ENCODE results near the gene RNF146. TPM values are rescaled to one million over a fixed set of nuclear protein-coding genes. Genes with fewer than 3 reads are reported as not detected.

The RNF146 gene
- total RNA-seq, 1 donor = 58.7 TPM

DNA sequence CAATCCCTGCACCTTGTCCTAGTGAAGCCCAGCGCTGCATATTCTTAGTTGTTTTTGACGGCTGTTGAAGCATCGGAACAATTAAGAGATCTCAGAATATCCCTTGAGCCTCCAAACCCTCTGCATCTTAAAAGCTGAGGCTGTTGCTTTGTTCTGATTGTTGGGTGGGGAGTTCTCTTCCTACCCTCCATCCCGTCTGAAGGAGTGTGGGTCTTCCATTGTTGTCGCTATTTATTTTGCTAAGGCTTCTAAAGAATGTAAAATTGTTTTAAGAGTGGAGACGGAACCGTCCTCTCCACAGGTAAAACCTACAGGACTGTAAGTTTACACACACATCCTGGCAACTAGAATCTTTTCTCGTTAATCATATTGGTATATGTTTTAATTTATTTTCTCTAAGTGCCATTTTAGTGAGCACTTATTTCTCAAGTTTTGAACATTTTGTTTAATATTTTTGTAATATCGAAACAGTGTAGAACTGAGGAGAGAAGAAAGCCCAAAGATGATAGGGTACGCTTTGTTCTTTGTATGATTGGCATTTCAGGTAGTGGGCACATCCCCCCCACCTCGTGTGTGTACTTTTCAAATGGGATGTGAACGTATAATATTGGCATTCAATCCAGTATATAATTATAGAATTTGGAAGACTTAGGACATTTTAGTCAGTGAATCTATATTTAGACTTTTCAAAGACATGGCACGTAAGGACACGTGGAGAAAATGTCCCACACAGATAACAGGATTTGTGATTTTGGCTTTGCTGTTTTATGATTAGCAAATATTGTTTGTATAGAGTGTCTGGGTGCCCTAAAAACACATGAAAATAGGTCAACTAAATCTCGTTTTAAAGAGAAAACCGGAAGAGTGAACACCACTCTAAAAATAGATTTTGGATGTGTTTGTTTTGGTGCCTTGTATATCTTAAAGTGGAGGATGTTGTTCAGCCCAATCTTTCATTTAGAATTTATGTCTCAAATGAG, 1.3 kb downstream of the RNF146 start:
- DNase-seq (ENCODE audit: low read depth) = no peak
- TF ChIP-seq, protein P1, sequence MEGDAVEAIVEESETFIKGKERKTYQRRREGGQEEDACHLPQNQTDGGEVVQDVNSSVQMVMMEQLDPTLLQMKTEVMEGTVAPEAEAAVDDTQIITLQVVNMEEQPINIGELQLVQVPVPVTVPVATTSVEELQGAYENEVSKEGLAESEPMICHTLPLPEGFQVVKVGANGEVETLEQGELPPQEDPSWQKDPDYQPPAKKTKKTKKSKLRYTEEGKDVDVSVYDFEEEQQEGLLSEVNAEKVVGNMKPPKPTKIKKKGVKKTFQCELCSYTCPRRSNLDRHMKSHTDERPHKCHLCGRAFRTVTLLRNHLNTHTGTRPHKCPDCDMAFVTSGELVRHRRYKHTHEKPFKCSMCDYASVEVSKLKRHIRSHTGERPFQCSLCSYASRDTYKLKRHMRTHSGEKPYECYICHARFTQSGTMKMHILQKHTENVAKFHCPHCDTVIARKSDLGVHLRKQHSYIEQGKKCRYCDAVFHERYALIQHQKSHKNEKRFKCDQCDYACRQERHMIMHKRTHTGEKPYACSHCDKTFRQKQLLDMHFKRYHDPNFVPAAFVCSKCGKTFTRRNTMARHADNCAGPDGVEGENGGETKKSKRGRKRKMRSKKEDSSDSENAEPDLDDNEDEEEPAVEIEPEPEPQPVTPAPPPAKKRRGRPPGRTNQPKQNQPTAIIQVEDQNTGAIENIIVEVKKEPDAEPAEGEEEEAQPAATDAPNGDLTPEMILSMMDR (IDR thresholded peaks at IDR 0.05; ENCODE audit: insufficient read depth, low read depth, low read length) = no peak
- peak overlapping the region; percentile 85 for H3K4me3 ChIP-seq (ENCODE audit: low read depth, low read length)

DNA sequence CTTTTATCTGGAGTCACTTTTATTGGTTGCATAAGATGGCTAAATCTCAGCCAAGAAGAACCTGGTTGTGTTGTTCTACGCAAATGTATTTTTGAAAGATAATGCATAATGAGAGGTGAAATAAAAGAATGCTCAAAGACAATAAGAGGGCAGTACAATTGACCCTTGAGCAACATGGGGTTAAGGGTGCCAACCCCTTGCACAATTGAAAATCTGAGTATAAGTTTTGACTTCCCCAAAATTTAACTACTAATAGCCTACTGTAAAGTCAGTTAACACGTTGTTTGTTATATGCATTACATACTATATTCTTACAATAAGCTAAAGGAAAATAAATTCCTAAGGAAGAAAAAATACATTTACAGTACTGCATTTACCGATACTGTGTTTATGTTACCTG, 5.9 kb downstream of the RNF146 start:
- DNase-seq (ENCODE audit: low read depth) = no peak
- H3K4me3 ChIP-seq (ENCODE audit: low read depth, low read length) = no peak overlapping the region
- TF ChIP-seq, protein P1 (IDR thresholded peaks at IDR 0.05; ENCODE audit: insufficient read depth, low read depth, low read length) = no peak

DNA sequence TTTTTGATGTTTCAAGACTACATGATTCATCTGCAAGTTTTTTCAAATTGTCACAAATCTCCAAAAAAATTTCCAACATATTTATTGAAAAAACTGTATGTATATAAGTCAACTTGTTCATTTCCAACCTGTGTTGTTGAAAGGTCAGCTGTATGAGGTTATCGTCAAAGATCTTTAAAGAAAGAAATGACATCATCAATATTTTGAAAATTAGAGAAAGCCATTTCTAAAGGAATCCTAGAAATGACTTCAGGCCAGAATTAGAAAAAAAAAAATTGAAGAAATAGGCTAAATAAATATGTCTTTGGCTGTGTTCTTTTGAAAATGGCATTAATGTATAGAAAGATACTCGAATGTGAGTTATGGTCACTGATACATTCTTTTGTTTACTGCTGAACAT, 6.8 kb downstream of the RNF146 start:
- TF ChIP-seq, protein P1 (IDR thresholded peaks at IDR 0.05; ENCODE audit: insufficient read depth, low read depth, low read length) = no peak

DNA sequence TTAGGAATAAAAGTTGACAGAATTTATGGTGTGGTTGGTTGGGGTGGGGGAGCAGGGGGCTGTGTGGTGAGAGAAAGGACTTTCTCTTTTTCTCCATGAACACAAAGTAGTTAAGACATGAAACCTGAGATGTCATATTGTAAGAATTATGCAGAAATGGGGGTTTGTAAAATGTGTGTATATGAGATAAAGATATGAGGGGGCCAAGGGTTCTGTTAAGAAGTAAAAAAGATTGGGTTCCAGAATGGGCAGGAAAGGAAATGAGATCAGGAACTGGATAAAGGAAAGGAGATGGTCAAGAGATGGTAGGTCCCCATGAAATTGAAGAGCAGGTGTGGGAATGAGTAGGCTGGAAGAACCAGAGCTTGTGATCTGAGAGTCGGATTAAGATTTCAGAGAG, 9.7 kb downstream of the RNF146 start:
- TF ChIP-seq, protein P1 (IDR thresholded peaks at IDR 0.05; ENCODE audit: insufficient read depth, low read depth, low read length) = no peak
- DNase-seq (ENCODE audit: low read depth) = no peak
- H3K4me3 ChIP-seq (ENCODE audit: low read depth, low read length) = no peak overlapping the region

More for the DNA sequence above, 6.8 kb downstream of the RNF146 start:
- DNase-seq (ENCODE audit: low read depth) = no peak
- no peak overlapping the region for H3K4me3 ChIP-seq (ENCODE audit: low read depth, low read length)

DNA sequence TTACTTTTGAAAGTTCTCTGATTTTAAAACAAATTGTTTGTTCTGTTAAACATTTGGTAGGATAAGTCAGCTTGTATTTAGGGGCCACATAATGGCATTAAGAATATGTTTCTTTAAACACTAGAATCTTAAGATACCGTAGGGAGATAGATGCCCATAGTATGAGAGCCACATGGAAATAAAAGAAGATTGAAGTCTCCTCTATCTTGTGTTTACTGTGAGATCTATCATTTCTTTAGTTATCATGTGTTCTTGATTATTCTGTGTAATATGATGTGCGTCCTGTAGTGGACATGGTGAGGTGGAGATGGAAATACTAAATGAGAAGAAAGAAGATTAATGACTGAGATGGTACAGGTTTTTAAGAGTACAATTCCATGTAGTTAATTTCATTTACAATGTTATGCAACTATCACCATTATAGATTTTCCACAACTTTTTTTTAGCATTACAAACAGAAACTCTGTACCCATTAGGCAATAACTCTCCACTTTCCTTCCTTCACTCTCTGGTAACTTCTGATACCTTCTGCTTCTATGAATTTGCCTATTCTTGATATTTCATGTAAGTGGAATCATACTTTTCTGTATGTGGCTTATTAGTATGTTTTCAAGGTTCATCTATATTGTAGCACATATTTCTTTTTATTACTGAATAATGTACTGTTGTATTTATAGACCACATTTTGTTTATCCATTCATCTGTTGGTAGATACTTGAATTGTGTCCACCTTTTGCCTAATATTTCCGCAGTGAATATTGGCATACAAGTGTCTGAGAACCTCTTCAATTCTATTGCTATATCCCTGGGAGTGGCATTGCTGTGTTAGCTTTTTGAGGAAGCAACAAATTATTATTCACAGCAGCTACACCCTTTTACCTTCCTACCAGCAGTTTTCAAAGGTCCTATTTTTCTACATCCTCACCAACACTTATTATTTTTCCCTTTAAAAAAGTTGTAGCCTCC, 11.5 kb downstream of the RNF146 start:
- no peak for DNase-seq (ENCODE audit: low read depth)
- H3K4me3 ChIP-seq (ENCODE audit: low read depth, low read length) = no peak overlapping the region
- TF ChIP-seq, protein P1 (IDR thresholded peaks at IDR 0.05; ENCODE audit: insufficient read depth, low read depth, low read length) = no peak

DNA sequence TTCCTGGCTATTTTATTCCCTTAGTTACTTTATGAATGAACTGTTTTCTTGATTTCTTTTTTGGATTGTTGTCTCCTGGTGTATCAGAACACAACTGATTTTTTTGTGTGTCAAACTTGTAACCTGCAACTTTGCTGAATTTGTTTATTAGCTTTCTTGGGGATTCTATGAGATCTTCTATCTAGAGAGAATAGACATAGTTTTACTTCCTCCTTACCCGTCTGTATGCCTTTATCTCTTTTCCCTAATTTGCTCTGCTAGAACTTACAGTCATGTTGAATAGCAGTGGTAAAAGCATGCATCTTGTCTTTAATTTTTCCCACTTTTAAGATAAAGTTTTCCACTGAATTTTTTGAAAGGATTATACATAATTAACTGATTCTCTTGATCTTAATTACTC, 13.2 kb downstream of the RNF146 start:
- TF ChIP-seq, protein P1 (IDR thresholded peaks at IDR 0.05; ENCODE audit: insufficient read depth, low read depth, low read length) = no peak
- DNase-seq (ENCODE audit: low read depth) = no peak
- H3K4me3 ChIP-seq (ENCODE audit: low read depth, low read length) = no peak overlapping the region

Data from fibroblast of villous mesenchyme (primary cell).